Islet of Langerhans (tissue), 1 donor: Measurements from ENCODE around the gene EFNA5.

ENCODE experiments used
- FAIRE-seq: peaks from one replicate; lab custom pipeline; 2011; peaks lifted over from hg19 to GRCh38; lab: Jason Lieb, UNC

The EFNA5 gene

GRCh38 chr5:107670932-107671741, at the start of gene EFNA5:
Gene EFNA5, minus strand, starts transcription at chr5:107670937.
- FAIRE-seq: no peak

- no peak for FAIRE-seq
These were observed 48.4 kb upstream of the EFNA5 start for GRCh38 chr5:107719034-107719606.

GRCh38 chr5:107717816-107718215, 47.1 kb upstream of the EFNA5 start:
- FAIRE-seq: no peak

- FAIRE-seq: no peak
These were observed 42.5 kb upstream of the EFNA5 start for GRCh38 chr5:107713228-107713627.

GRCh38 chr5:107712359-107712870, 41.7 kb upstream of the EFNA5 start:
- FAIRE-seq: no peak

- FAIRE-seq: no peak
These were observed 34.8 kb upstream of the EFNA5 start for GRCh38 chr5:107705402-107706014.

- FAIRE-seq: no peak
These were observed 34.1 kb upstream of the EFNA5 start for GRCh38 chr5:107704681-107705401.

- no peak for FAIRE-seq
These were observed 29.7 kb upstream of the EFNA5 start for GRCh38 chr5:107700481-107700880.

GRCh38 chr5:107699425-107699824, 28.7 kb upstream of the EFNA5 start:
- FAIRE-seq: no peak

- FAIRE-seq: no peak
These were observed 27.5 kb upstream of the EFNA5 start for GRCh38 chr5:107698286-107698685.

GRCh38 chr5:107696498-107696897, 25.8 kb upstream of the EFNA5 start:
- no peak for FAIRE-seq

- no peak for FAIRE-seq
These were observed 25.3 kb upstream of the EFNA5 start for GRCh38 chr5:107696080-107696479.

GRCh38 chr5:107687937-107688336, 17.2 kb upstream of the EFNA5 start:
- FAIRE-seq: no peak

- FAIRE-seq: no peak
These were observed 16.7 kb upstream of the EFNA5 start for GRCh38 chr5:107687404-107687803.

GRCh38 chr5:107682533-107682932, 11.8 kb upstream of the EFNA5 start:
- no peak for FAIRE-seq

- FAIRE-seq: no peak
These were observed 10.1 kb upstream of the EFNA5 start for GRCh38 chr5:107680799-107681198.

- FAIRE-seq: no peak
These were observed 9.4 kb upstream of the EFNA5 start for GRCh38 chr5:107680099-107680498.

- no peak for FAIRE-seq
These were observed 6.0 kb upstream of the EFNA5 start for GRCh38 chr5:107676702-107677101.

- FAIRE-seq: no peak
These were observed 4.5 kb upstream of the EFNA5 start for GRCh38 chr5:107675201-107675600.

- no peak for FAIRE-seq
These were observed 3.9 kb upstream of the EFNA5 start for GRCh38 chr5:107674655-107675054.

- peak; percentile 70 for FAIRE-seq
These were observed 2.8 kb upstream of the EFNA5 start for GRCh38 chr5:107673368-107674136.

- FAIRE-seq: no peak
These were observed 2.3 kb upstream of the EFNA5 start for GRCh38 chr5:107673039-107673367.
